H9 (cell line): Measurements from ENCODE around the gene DAND5. TPM values are rescaled to one million over a fixed set of nuclear protein-coding genes. Genes with fewer than 3 reads are reported as not detected.

Experiments used
- DNase-seq: peaks from one replicate; pipeline ENCODE4 v3.0.0-alpha.2; 2017
- H2AFZ ChIP-seq: one replicate; pipeline ENCODE4 v1.6.1; 2013; ENCODE audit warnings: mild to moderate bottlenecking, low read length, control low read depth, moderate library complexity
- H2AK5ac ChIP-seq: 2 replicates; pipeline ENCODE4 v1.6.1; 2013; ENCODE audit warnings: low read length, control low read depth, mixed read lengths; ENCODE audit not compliant: insufficient read length
- H2BK120ac ChIP-seq: one replicate; pipeline ENCODE4 v1.6.1; 2013; ENCODE audit warnings: low read depth, mild to moderate bottlenecking, low read length, control low read depth, inconsistent platforms; ENCODE audit not compliant: poor library complexity, severe bottlenecking
- H2BK12ac ChIP-seq: 2 replicates; pipeline ENCODE4 v1.6.1; 2013; ENCODE audit warnings: low read length, control low read depth, mixed read lengths, low read depth; ENCODE audit not compliant: insufficient read length
- H2BK15ac ChIP-seq: 2 replicates; pipeline ENCODE4 v1.6.1; 2013; ENCODE audit warnings: low read depth, low read length, control low read depth
- H2BK20ac ChIP-seq: one replicate; pipeline ENCODE4 v1.6.1; 2013; ENCODE audit warnings: low read depth, mild to moderate bottlenecking, low read length, control low read depth, inconsistent platforms; ENCODE audit not compliant: poor library complexity, severe bottlenecking
- H2BK5ac ChIP-seq: 2 replicates; pipeline ENCODE4 v1.6.1; 2013; ENCODE audit warnings: low read length, control low read depth, mixed read lengths; ENCODE audit not compliant: insufficient read length
- H3K14ac ChIP-seq: 2 replicates; pipeline ENCODE4 v1.6.1; 2013; ENCODE audit warnings: low read length, control low read depth; ENCODE audit not compliant: insufficient read depth
- H3K18ac ChIP-seq: 2 replicates; pipeline ENCODE4 v1.6.1; 2013; ENCODE audit warnings: low read depth, mild to moderate bottlenecking, mixed read lengths, low read length, control low read depth; ENCODE audit not compliant: insufficient read length
- H3K23ac ChIP-seq: 2 replicates; pipeline ENCODE4 v1.6.1; 2013; ENCODE audit warnings: low read length, control low read depth, mixed read lengths, low read depth; ENCODE audit not compliant: insufficient read length
- H3K23me2 ChIP-seq: 2 replicates; pipeline ENCODE4 v1.6.1; 2013; ENCODE audit warnings: low read depth, mild to moderate bottlenecking, mixed read lengths, low read length, control low read depth; ENCODE audit not compliant: insufficient read length, poor library complexity, severe bottlenecking
- H3K27ac ChIP-seq: 2 replicates; pipeline ENCODE4 v1.5.1; 2013; ENCODE audit warnings: low read length, control low read depth, mixed read lengths, low read depth; ENCODE audit not compliant: insufficient read length
- H3K27me3 ChIP-seq: 2 replicates; pipeline ENCODE4 v1.6.1; 2013; ENCODE audit warnings: low read length, control low read depth, inconsistent platforms; ENCODE audit not compliant: insufficient read depth
- H3K4ac ChIP-seq: 2 replicates; pipeline ENCODE4 v1.6.1; 2013; ENCODE audit warnings: low read depth, mild to moderate bottlenecking, control low read depth, inconsistent platforms, low read length, moderate library complexity
- H3K4me1 ChIP-seq: 2 replicates; pipeline ENCODE4 v1.6.1; 2013; ENCODE audit warnings: low read length, control low read depth, inconsistent platforms; ENCODE audit not compliant: insufficient read depth
- H3K4me2 ChIP-seq: 2 replicates; pipeline ENCODE4 v1.6.1; 2013; ENCODE audit warnings: low read length, control low read depth, mixed read lengths; ENCODE audit not compliant: insufficient read length, insufficient read depth
- H3K56ac ChIP-seq: 2 replicates; pipeline ENCODE4 v1.6.1; 2013; ENCODE audit warnings: low read depth, mild to moderate bottlenecking, mixed read lengths, low read length, control low read depth; ENCODE audit not compliant: insufficient read length
- H3K79me1 ChIP-seq: 2 replicates; pipeline ENCODE4 v1.6.1; 2013; ENCODE audit warnings: low read depth, mild to moderate bottlenecking, moderate library complexity, low read length, control low read depth, inconsistent platforms; ENCODE audit not compliant: insufficient read depth, poor library complexity, severe bottlenecking
- H3K79me2 ChIP-seq: 2 replicates; pipeline ENCODE4 v1.6.1; 2013; ENCODE audit warnings: low read length, control low read depth, inconsistent platforms; ENCODE audit not compliant: insufficient read depth
- H3K9ac ChIP-seq: 2 replicates; pipeline ENCODE4 v1.6.1; 2013; ENCODE audit warnings: low read length, control low read depth, mixed read lengths; ENCODE audit not compliant: insufficient read length; ENCODE audit errors: extremely low read depth
- H3K9me3 ChIP-seq: one replicate; pipeline ENCODE4 v1.6.1; 2013; ENCODE audit warnings: low read depth, low read length, inconsistent platforms; ENCODE audit not compliant: control insufficient read depth
- H3T11ph ChIP-seq: one replicate; pipeline ENCODE4 v1.6.1; 2013; ENCODE audit warnings: mild to moderate bottlenecking, low read length, control low read depth, inconsistent platforms
- H4K20me1 ChIP-seq: one replicate; pipeline ENCODE4 v1.6.1; 2013; ENCODE audit not compliant: control insufficient read depth, insufficient read length, insufficient read depth
- H4K5ac ChIP-seq: 2 replicates; pipeline ENCODE4 v1.6.1; 2013; ENCODE audit warnings: low read depth, mild to moderate bottlenecking, mixed read lengths, low read length, control low read depth; ENCODE audit not compliant: insufficient read length
- H4K8ac ChIP-seq: replicated peaks from 2 replicates; pipeline ENCODE4 v1.6.1; 2013; ENCODE audit warnings: low read length, control low read depth, mixed read lengths, low read depth; ENCODE audit not compliant: insufficient read length
- H4K91ac ChIP-seq: 2 replicates; pipeline ENCODE4 v1.6.1; 2013; ENCODE audit warnings: low read depth, mild to moderate bottlenecking, moderate library complexity, mixed read lengths, low read length, control low read depth; ENCODE audit not compliant: insufficient read length
- H3K27ac Mint-ChIP-seq, 3 experiments: 2 replicates in 2 of 3; 3 replicates in 1 of 3; pipeline ENCODE4 v1.8.0; 2020 to 2021; ENCODE audit warnings: mixed read lengths in 3 of 3, mild to moderate bottlenecking in 1 of 3, moderate library complexity in 1 of 3
- H3K27me3 Mint-ChIP-seq: 2 replicates; pipeline ENCODE4 v1.8.0; 2021; ENCODE audit warnings: low read depth, mild to moderate bottlenecking, moderate library complexity, mixed read lengths
- H3K36me3 Mint-ChIP-seq, 3 experiments: 2 replicates in 2 of 3; 3 replicates in 1 of 3; pipeline ENCODE4 v1.8.0; 2020 to 2021; ENCODE audit warnings: low read depth in 3 of 3, mixed read lengths in 3 of 3; ENCODE audit not compliant: insufficient read depth in 1 of 3
- H3K4me1 Mint-ChIP-seq, 2 experiments: 2 replicates each; pipeline ENCODE4 v1.8.0; 2020; ENCODE audit warnings: mixed read lengths in 2 of 2
- H3K4me3 Mint-ChIP-seq, 2 experiments: 2 replicates in 1 of 2; 3 replicates in 1 of 2; pipeline ENCODE4 v1.8.0; 2020 to 2021; ENCODE audit warnings: mild to moderate bottlenecking in 2 of 2, mixed read lengths in 2 of 2, moderate library complexity in 1 of 2
- H3K9me3 Mint-ChIP-seq, 2 experiments: 2 replicates in 1 of 2; 3 replicates in 1 of 2; pipeline ENCODE4 v1.8.0; 2020; ENCODE audit warnings: mild to moderate bottlenecking in 2 of 2, mixed read lengths in 2 of 2, moderate library complexity in 1 of 2
- CTCF ChIP-seq: fragments of 200-600 bp; sonication (generic); conservative IDR thresholded peaks from 3 replicates; pipeline ENCODE4 v1.8.0; 2021; ENCODE audit warnings: antibody characterized with exemption, mild to moderate bottlenecking
- WGBS: extraction: QIAGEN DNeasy Blood & Tissue Kit; methylation state at CpG from one replicate; pipeline ENCODE4 v1.1.7; 2013; ENCODE audit warnings: missing lambda C conversion rate, low lambda C conversion rate, mixed read lengths; ENCODE audit not compliant: insufficient read length; ENCODE audit errors: extremely low coverage; 5-methylcytosine and 5-hydroxymethylcytosine counted together
- total RNA-seq: library from RNA; stranded (reverse); gene quantifications from 2 replicates; pipeline ENCODE4 v1.2.1, GENCODE V29; 2021

DAND5 gene
- total RNA-seq, 1 experiment from 2014 or later, result 0.11 TPM

DNA sequence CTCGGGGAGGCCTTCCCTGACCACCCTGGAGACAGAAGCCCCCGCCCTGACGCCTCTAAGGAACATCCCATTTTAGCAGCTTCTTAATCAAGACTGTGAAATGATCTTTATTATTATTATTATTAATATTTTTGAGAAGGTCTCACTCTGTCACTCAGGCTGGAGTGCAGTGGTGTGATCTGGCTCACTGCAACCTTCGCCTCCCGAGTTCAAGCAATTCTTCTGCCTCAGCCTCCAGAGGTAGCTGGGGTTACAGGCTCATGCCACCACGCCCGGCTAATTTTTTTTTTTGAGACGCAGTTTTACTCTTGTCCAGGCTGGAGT, 3.6 kb upstream of the DAND5 start:
- H3K4ac ChIP-seq, result no peak overlapping the region
- Mint-ChIP-seq H3K9me3 (peaks cover 1 to 4% of the 10 kb centered on the region in 2 experiments; a peak in 4 of 5 replicates), H3K27ac (peak overlapping the region; percentile 13 to 80 (median 65); a peak in 2 of 7 replicates), H3K36me3 (no peaks in the 10 kb centered on the region; a peak in 1 of 7 replicates), H3K4me3 (peak overlapping the region; percentile 51 to 76), H3K27me3 (peaks cover 16% of the 10 kb centered on the region), H3K4me1 (peaks cover 0 to 12% of the 10 kb centered on the region in 2 experiments; a peak in 3 of 4 replicates)
- H4K5ac ChIP-seq, result no peak overlapping the region
- no peak overlapping the region for H3K23ac ChIP-seq
- no peak overlapping the region for H4K91ac ChIP-seq
- no peak overlapping the region for H3K56ac ChIP-seq
- no peaks in the 10 kb centered on the region for H3K79me1 ChIP-seq
- WGBS, result no CpG with 5 or more reads among the region's 8 CpGs
- H3K4me2 ChIP-seq, result peak overlapping the region; percentile 46
- no peak overlapping the region for H2AK5ac ChIP-seq
- H3K79me2 ChIP-seq, result no peaks in the 10 kb centered on the region
- H2AFZ ChIP-seq, result no peak overlapping the region
- H2BK5ac ChIP-seq, result no peak overlapping the region
- H3K9ac ChIP-seq, result no peak overlapping the region
- H2BK12ac ChIP-seq, result no peak overlapping the region
- no peaks in the 10 kb centered on the region for H3K23me2 ChIP-seq
- no peak overlapping the region for H2BK20ac ChIP-seq
- no peak for DNase-seq
- no peak overlapping the region for H2BK120ac ChIP-seq
- H3T11ph ChIP-seq, result no peak overlapping the region
- no peak overlapping the region for H3K27ac ChIP-seq
- no peak overlapping the region for H2BK15ac ChIP-seq
- no peaks in the 10 kb centered on the region for H4K20me1 ChIP-seq
- H3K14ac ChIP-seq, result no peak overlapping the region
- H3K9me3 ChIP-seq, result no peaks in the 10 kb centered on the region
- H3K18ac ChIP-seq, result no peak overlapping the region
- H4K8ac ChIP-seq, result no peak overlapping the region
- no peaks in the 10 kb centered on the region for H3K4me1 ChIP-seq
- TF ChIP-seq CTCF, result no peak
- H3K27me3 ChIP-seq, result no peaks in the 10 kb centered on the region
